Mammary epithelial cell (primary cell): ENCODE data around the gene DOK6.

ENCODE experiments used
- CTCF ChIP-seq, 2 donors: IDR thresholded peaks in 1 of 2; conservative IDR thresholded peaks in 1 of 2; 2 replicates each; pipeline ENCODE4 v1.5.1; 2011 to 2012; ENCODE audit warnings: inconsistent platforms in 2 of 2, low read length in 2 of 2, mild to moderate bottlenecking in 2 of 2, control low read depth in 1 of 2, low read depth in 1 of 2; ENCODE audit not compliant: insufficient read depth in 1 of 2; ENCODE audit errors: extremely low read depth in 1 of 2
- EZH2 ChIP-seq: IDR thresholded peaks from 2 replicates; pipeline ENCODE4 v1.6.1; 2012; ENCODE audit warnings: low read length, inconsistent platforms, borderline replicate concordance

- TF ChIP-seq EZH2 (no peak), CTCF (conservative IDR thresholded peaks at IDR 0.05 in 1 of 2, IDR thresholded peaks at IDR 0.05 in 1 of 2; ENCODE audit: extremely low read depth in 1 of 2, insufficient read depth in 1 of 2, low read depth in 1 of 2, low read length in 2 of 2) (no peak)
These were observed 257.4 kb downstream of the DOK6 start for GRCh38 chr18:69658103-69658502.
